Vagina (tissue), 2 donors: ENCODE results near the gene USP46.

Experiments used
- POLR2A ChIP-seq, 2 donors: fragments of 450-650 bp; IDR thresholded peaks; one replicate each; pipeline ENCODE4 v1.6.1; 2017; ENCODE audit warnings: antibody characterized with exemption in 2 of 2, mild to moderate bottlenecking in 2 of 2, moderate library complexity in 2 of 2
- POLR2AphosphoS5 ChIP-seq, 2 donors: sonication (generic); formaldehyde crosslinking; IDR thresholded peaks; one replicate each; pipeline ENCODE4 v1.9.0; 2017; ENCODE audit warnings: antibody characterized with exemption in 2 of 2, mild to moderate bottlenecking in 2 of 2, low read depth in 1 of 2; ENCODE audit not compliant: insufficient read depth in 1 of 2
- TF ChIP-seq, protein P1 (sequence below), 3 experiments: fragments of 450-650 bp in 2 of 3; fragments of 200-600 bp in 1 of 3; sonication (generic) in 1 of 3; IDR thresholded peaks; one replicate each; pipeline ENCODE4 v1.5.1; 2017 to 2019; ENCODE audit warnings: antibody characterized with exemption in 3 of 3, mild to moderate bottlenecking in 2 of 3, moderate library complexity in 2 of 3

DNA sequence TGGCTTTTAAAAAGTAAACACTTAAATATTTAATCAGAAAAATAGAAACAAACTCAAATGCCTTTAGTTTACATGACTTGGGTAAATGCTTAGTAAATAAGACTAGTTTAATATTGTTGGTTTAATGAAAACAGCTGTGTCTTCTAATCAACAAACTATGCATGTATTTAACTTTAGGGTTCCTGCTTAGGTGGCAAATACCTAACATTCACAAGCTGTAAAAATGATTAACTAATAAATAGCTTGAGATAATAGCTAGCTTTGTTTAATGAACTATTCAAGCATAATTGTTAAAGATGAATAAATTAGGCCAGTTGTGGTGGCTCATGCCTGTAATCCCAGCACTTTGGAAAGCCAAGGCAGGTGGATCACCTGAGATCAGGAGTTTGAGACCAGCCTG lies 30.0 kb upstream of the USP46 start:
- TF ChIP-seq, protein P1, sequence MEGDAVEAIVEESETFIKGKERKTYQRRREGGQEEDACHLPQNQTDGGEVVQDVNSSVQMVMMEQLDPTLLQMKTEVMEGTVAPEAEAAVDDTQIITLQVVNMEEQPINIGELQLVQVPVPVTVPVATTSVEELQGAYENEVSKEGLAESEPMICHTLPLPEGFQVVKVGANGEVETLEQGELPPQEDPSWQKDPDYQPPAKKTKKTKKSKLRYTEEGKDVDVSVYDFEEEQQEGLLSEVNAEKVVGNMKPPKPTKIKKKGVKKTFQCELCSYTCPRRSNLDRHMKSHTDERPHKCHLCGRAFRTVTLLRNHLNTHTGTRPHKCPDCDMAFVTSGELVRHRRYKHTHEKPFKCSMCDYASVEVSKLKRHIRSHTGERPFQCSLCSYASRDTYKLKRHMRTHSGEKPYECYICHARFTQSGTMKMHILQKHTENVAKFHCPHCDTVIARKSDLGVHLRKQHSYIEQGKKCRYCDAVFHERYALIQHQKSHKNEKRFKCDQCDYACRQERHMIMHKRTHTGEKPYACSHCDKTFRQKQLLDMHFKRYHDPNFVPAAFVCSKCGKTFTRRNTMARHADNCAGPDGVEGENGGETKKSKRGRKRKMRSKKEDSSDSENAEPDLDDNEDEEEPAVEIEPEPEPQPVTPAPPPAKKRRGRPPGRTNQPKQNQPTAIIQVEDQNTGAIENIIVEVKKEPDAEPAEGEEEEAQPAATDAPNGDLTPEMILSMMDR (IDR thresholded peaks at IDR 0.05): no peak
- TF ChIP-seq POLR2AphosphoS5 (IDR thresholded peaks at IDR 0.05; ENCODE audit: insufficient read depth in 1 of 2, low read depth in 1 of 2): no peak
- TF ChIP-seq POLR2A (IDR thresholded peaks at IDR 0.05): no peak
